CD4-positive, alpha-beta memory T cell (primary cell): Measurements from ENCODE around the gene SSX4B. TPM values are rescaled to one million over a fixed set of nuclear protein-coding genes. Genes with fewer than 3 reads are reported as not detected.
"Not testable (repeated sequence)": the region's sequence is repeated elsewhere in the genome, so short reads cannot be mapped to it uniquely, and the experiment has no call there.

Experiments used
- CTCF ChIA-PET: fragments of 350-600 bp; sonication (Branson Sonifier 250); formaldehyde crosslinking; loops from one replicate; lab custom pipeline; 2021; ENCODE audit warnings: inconsistent platforms; ENCODE audit not compliant: partially characterized antibody; lab: Charles Lee
- POLR2A ChIA-PET: fragments of 350-600 bp; sonication (Branson Sonifier 250); formaldehyde crosslinking; loops from one replicate; lab custom pipeline; 2021; ENCODE audit not compliant: partially characterized antibody; lab: Charles Lee
- DNase-seq, 5 donors: peaks; one replicate each; pipeline versions ENCODE4 v3.0.0 to v3.0.0-alpha.2; 2020 to 2022; ENCODE audit warnings: mixed read lengths in 1 of 5
- H3K27ac ChIP-seq: one replicate; pipeline ENCODE4 v1.7.0; 2013; ENCODE audit warnings: low read depth, low read length
- H3K27me3 ChIP-seq: 2 replicates; pipeline ENCODE4 v1.7.0; 2013; ENCODE audit warnings: mild to moderate bottlenecking, low read length, moderate library complexity; ENCODE audit not compliant: insufficient read depth
- H3K36me3 ChIP-seq: 2 replicates; pipeline ENCODE4 v1.7.0; 2013; ENCODE audit warnings: mild to moderate bottlenecking, low read length, moderate library complexity; ENCODE audit not compliant: insufficient read depth
- H3K4me1 ChIP-seq: 2 replicates; pipeline ENCODE4 v1.7.0; 2013; ENCODE audit warnings: mild to moderate bottlenecking, low read length, moderate library complexity; ENCODE audit not compliant: insufficient read depth
- H3K4me3 ChIP-seq, 2 donors: one replicate each; pipeline ENCODE4 v1.7.0; 2013; ENCODE audit warnings: low read length in 2 of 2, mild to moderate bottlenecking in 1 of 2
- H3K9me3 ChIP-seq, 2 donors: one replicate each; pipeline ENCODE4 v1.7.0; 2013; ENCODE audit warnings: low read length in 2 of 2, control low read depth in 1 of 2; ENCODE audit not compliant: control insufficient read depth in 1 of 2
- H3K27ac Mint-ChIP-seq, 7 donors: one replicate each; pipeline ENCODE4 v1.8.0; 2020 to 2021; ENCODE audit warnings: mixed read lengths in 7 of 7, mild to moderate bottlenecking in 6 of 7, inconsistent platforms in 3 of 7, moderate library complexity in 3 of 7
- H3K27me3 Mint-ChIP-seq, 2 donors: one replicate each; pipeline ENCODE4 v1.8.0; 2020 to 2021; ENCODE audit warnings: mixed read lengths in 2 of 2
- H3K36me3 Mint-ChIP-seq, 2 donors: one replicate each; pipeline ENCODE4 v1.8.0; 2020 to 2021; ENCODE audit warnings: mixed read lengths in 2 of 2, inconsistent platforms in 1 of 2, mild to moderate bottlenecking in 1 of 2
- H3K4me1 Mint-ChIP-seq, 4 donors: one replicate each; pipeline ENCODE4 v1.8.0; 2020 to 2021; ENCODE audit warnings: mixed read lengths in 4 of 4, mild to moderate bottlenecking in 1 of 4
- H3K4me3 Mint-ChIP-seq, 8 donors: one replicate each; pipeline ENCODE4 v1.8.0; 2020 to 2021; ENCODE audit warnings: mixed read lengths in 8 of 8, mild to moderate bottlenecking in 7 of 8, moderate library complexity in 6 of 8, inconsistent platforms in 3 of 8
- H3K9me3 Mint-ChIP-seq, 8 donors: one replicate each; pipeline ENCODE4 v1.8.0; 2020 to 2021; ENCODE audit warnings: mixed read lengths in 8 of 8, mild to moderate bottlenecking in 5 of 8, inconsistent platforms in 3 of 8, moderate library complexity in 1 of 8
- intact Hi-C: fragments of 100-400 bp; cut with micrococcal nuclease; formaldehyde crosslinking; loops from one replicate; pipeline ENCODE4 v1.15.1; 2023
- polyA plus RNA-seq, 2 donors: library from polyadenylated mRNA; unstranded; fragments of 300-500 nt; fragmentation: Illumina TruSeq; gene quantifications; one replicate each; pipeline ENCODE4 v1.2.3, GENCODE V29; 2021
- total RNA-seq, 2 experiments: library from RNA; stranded (reverse); gene quantifications; one replicate each; pipeline ENCODE4 v1.2.3, GENCODE V29; 2021

Gene SSX4B, protein sequence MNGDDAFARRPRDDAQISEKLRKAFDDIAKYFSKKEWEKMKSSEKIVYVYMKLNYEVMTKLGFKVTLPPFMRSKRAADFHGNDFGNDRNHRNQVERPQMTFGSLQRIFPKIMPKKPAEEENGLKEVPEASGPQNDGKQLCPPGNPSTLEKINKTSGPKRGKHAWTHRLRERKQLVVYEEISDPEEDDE
- total RNA-seq (not detected), polyA plus RNA-seq (not detected)

DNA sequence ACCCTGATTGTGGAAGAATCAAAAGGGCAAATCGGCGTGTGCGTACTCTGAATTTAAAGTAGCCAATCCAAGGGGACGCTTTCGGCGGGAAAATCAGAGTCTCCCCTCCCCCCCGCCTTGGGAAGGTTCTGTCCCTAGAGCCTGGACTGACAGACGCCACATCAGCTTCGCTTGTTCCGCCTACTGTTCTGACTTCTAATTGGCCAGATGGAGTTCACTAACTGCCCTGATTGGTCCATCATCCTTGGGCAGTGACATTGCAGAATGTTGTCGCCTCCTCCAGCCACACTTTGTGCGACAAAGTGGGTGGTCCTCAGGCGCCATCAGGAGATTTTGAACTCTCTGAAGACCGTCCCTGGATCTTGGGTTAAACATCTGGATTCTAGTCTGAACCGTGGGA is at the start of gene SSX4B:
SSX4B (minus strand) TSS at position 101 of the 400 bp plus-strand sequence. CDS start 588 bp downstream, outside the sequence.
- H3K4me1 ChIP-seq, H3K36me3 ChIP-seq, intact Hi-C loops, DNase-seq, CTCF ChIA-PET, H3K36me3 Mint-ChIP-seq, H3K27me3 ChIP-seq, H3K9me3 ChIP-seq, H3K27me3 Mint-ChIP-seq, H3K27ac Mint-ChIP-seq, H3K9me3 Mint-ChIP-seq, H3K4me3 Mint-ChIP-seq, H3K4me3 ChIP-seq, H3K4me1 Mint-ChIP-seq, POLR2A ChIA-PET, H3K27ac ChIP-seq: not testable (repeated sequence)

DNA sequence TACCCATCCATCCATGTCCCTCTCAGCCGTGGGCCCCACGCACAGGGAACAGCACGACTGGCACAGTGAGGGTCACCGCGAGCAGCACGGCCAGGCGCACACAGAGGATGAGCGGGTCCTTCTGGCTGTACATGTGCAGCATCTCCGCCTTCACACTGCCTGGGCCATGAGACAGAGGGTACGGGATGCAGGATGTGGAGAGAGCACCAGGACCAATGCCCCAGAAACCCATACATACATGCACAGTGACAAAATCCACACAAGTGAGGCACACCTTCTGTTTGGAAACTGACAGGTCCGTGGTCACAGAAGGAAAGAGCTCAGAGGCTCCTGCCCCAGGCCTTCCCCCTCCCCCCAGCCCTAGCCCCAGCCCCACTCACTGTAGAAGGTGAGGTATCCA is 48.8 kb upstream of the SSX4B start:
- H3K36me3 ChIP-seq = no peaks in the 10 kb centered on the region
- Mint-ChIP-seq H3K36me3 (peaks cover 25 to 30% of the 10 kb centered on the region in 2 donors), H3K4me3 (no peak overlapping the region), H3K9me3 (no peaks in the 10 kb centered on the region), H3K4me1 (peaks cover 5 to 11% (median 8%) of the 10 kb centered on the region in 4 donors), H3K27ac (no peak overlapping the region), H3K27me3 (no peaks in the 10 kb centered on the region)
- ChIA-PET POLR2A (no interaction called here), CTCF (no interaction called here)
- H3K9me3 ChIP-seq = no peaks in the 10 kb centered on the region
- H3K4me3 ChIP-seq = no peak overlapping the region
- H3K27ac ChIP-seq = no peak overlapping the region
- DNase-seq = no peak
- no peaks in the 10 kb centered on the region for H3K27me3 ChIP-seq
- intact Hi-C loops = no loop called here
- no peaks in the 10 kb centered on the region for H3K4me1 ChIP-seq

DNA sequence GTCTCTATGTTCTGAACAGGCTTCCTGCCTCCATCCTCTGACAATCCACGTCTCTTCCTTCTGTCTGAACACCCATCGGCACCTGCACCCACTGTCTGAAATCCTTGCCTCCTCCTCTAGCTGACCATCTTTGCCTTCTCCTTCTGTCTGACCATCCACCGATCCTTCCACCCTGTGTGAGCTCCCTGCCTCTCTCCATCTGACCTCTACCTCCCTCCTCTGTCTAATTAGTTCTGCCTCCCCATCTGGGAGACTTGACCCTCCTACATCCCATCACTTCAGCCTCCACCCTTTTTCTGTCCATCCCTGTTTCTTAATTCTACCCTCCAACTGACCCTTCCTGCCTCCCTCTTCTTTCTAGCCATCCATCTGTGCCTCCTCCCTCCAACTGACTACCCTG is 48.3 kb upstream of the SSX4B start:
- Histone ChIP-seq H3K27ac (no peak overlapping the region), H3K9me3 (no peaks in the 10 kb centered on the region), H3K27me3 (no peaks in the 10 kb centered on the region), H3K4me3 (no peak overlapping the region), H3K36me3 (no peaks in the 10 kb centered on the region), H3K4me1 (no peaks in the 10 kb centered on the region)
- Mint-ChIP-seq H3K4me3 (no peak overlapping the region), H3K27ac (peak overlapping the region in 3 of 7 donors; percentile 2 to 58 (median 12)), H3K9me3 (no peaks in the 10 kb centered on the region), H3K36me3 (peaks cover 19 to 27% of the 10 kb centered on the region in 2 donors), H3K4me1 (peaks cover 1 to 6% (median 4%) of the 10 kb centered on the region in 4 donors), H3K27me3 (no peaks in the 10 kb centered on the region)
- intact Hi-C loops = no loop called here
- ChIA-PET POLR2A (no interaction called here), CTCF (no interaction called here)
- no peak for DNase-seq

DNA sequence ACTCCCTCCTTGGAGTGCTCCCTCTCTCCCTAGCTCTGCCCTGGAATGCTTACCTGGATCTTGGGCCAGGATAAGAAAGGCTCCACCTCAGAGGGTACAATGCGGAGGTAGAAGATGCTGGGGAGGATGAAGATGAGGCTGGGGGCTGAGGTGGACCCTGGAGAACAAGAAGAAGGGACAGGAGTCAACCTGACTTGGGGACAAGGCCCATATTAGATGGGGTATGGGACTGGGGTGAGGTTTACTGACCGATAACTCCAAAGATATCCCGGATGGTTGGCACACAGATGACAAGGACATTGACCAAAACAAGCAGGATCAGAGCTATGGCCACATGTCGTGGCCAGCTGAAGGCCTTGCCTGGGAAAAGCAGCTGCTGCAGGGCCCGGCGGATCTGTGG is 47.7 kb upstream of the SSX4B start:
- H3K27ac Mint-ChIP-seq = no peak overlapping the region
- H3K4me1 ChIP-seq = no peaks in the 10 kb centered on the region
- intact Hi-C loops = no loop called here
- H3K4me1 Mint-ChIP-seq = peaks cover 0 to 5% (median 4%) of the 10 kb centered on the region in 4 donors
- peaks cover 17 to 27% of the 10 kb centered on the region in 2 donors for H3K36me3 Mint-ChIP-seq
- no peak overlapping the region for H3K4me3 Mint-ChIP-seq
- no peak for DNase-seq
- no peak overlapping the region for H3K27ac ChIP-seq
- CTCF ChIA-PET = no interaction called here
- no peaks in the 10 kb centered on the region for H3K27me3 Mint-ChIP-seq
- no peaks in the 10 kb centered on the region for H3K9me3 Mint-ChIP-seq
- POLR2A ChIA-PET = no interaction called here
- no peaks in the 10 kb centered on the region for H3K36me3 ChIP-seq
- no peaks in the 10 kb centered on the region for H3K9me3 ChIP-seq
- no peaks in the 10 kb centered on the region for H3K27me3 ChIP-seq
- H3K4me3 ChIP-seq = no peak overlapping the region

DNA sequence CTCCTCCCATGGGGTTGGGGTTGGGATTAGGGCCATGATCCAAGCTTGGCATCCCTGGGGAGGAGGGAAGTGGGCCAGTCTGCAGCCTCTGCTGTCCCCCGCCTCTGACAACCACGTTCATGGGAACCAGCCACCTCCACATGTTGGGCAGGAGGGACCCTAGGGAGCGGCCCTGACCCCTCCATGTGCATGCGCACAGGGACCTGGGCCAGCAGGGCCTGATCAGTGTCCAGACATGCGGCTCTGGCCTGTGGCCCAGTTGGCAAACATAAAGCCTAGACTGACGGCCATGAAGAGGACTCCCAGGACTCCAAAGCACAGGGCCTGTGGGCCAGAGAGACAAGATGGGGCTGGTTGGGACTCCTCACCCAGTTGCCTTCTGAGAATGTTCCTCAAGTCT is 47.0 kb upstream of the SSX4B start:
- intact Hi-C loops = no loop called here
- Histone ChIP-seq H3K27me3 (no peaks in the 10 kb centered on the region), H3K36me3 (no peaks in the 10 kb centered on the region), H3K4me1 (no peaks in the 10 kb centered on the region), H3K27ac (no peak overlapping the region), H3K4me3 (no peak overlapping the region), H3K9me3 (no peaks in the 10 kb centered on the region)
- peaks cover 10 to 23% of the 10 kb centered on the region in 2 donors for H3K36me3 Mint-ChIP-seq
- ChIA-PET CTCF (no interaction called here), POLR2A (no interaction called here)
- H3K4me3 Mint-ChIP-seq = no peak overlapping the region
- no peak for DNase-seq
- H3K4me1 Mint-ChIP-seq = no peaks in the 10 kb centered on the region
- no peaks in the 10 kb centered on the region for H3K27me3 Mint-ChIP-seq
- no peaks in the 10 kb centered on the region for H3K9me3 Mint-ChIP-seq
- no peak overlapping the region for H3K27ac Mint-ChIP-seq

DNA sequence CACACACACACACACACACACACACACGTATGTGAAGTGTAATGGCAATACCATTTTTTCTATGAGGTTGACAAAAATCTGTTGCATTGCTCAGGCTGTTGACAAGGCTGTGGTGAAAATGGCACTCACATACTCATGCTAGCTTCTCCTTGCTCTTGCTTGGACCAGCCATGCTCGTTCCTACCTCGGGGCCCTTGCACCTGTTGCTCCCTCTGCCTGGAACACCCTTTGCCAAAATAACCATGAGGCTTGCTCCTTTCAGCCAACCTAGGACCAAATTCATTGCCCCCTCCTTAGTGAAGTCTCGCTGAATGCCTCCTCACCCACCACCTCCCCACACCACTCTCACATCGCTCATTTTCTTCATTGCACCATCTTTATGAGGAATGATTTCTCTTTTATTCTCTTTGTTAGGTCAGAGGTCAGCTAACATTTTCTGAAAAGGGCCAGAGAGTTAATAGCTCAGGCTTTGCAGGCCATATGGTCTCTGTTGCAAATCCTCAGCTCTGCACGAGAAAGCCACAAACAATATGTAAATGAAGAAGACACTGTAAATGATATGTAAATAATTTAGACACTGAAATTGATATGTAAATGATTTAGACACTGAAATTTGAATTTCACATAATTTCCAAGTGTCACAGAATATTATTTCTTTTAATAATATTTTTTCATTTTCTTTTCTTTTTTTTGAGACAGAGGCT is 45.0 kb upstream of the SSX4B start:
- CTCF ChIA-PET = no interaction called here
- intact Hi-C loops = no loop called here
- H3K9me3 ChIP-seq = no peaks in the 10 kb centered on the region
- POLR2A ChIA-PET = interaction anchor here (0.7 kb wide), 1 partner anchor 9 kb away, joined by 4 read pairs; no protein-coding TSS in a partner anchor
- no peak for DNase-seq
- Mint-ChIP-seq H3K27ac (peak overlapping the region in 3 of 7 donors; percentile 13 to 73 (median 48)), H3K36me3 (peaks cover 10 to 19% of the 10 kb centered on the region in 2 donors), H3K4me3 (peak overlapping the region in 1 of 8 donors; percentile 45), H3K9me3 (no peaks in the 10 kb centered on the region), H3K4me1 (no peaks in the 10 kb centered on the region), H3K27me3 (no peaks in the 10 kb centered on the region)
- no peaks in the 10 kb centered on the region for H3K36me3 ChIP-seq
- H3K4me1 ChIP-seq = no peaks in the 10 kb centered on the region
- no peak overlapping the region for H3K4me3 ChIP-seq
- H3K27ac ChIP-seq = no peak overlapping the region
- H3K27me3 ChIP-seq = no peaks in the 10 kb centered on the region

DNA sequence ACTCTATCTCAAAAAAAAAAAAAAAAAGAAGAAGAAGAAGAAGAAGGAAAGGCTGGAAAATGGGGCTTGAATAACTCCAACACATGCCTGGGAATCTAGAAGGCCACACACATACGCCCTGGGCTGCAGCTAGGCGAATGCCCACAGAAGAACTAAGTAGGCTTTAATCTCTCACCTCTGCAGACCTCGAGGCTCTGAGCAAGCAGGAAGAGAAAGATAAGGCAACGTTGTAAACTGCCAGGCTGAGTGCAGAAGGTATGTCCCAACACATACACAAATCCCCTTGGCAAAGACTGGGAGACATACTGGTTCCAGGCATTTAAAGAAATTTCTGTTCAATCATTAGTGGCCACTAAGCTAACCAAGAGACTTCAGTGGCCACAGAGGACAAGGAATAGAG is 39.9 kb upstream of the SSX4B start:
- Mint-ChIP-seq H3K4me3 (no peak overlapping the region), H3K27me3 (no peaks in the 10 kb centered on the region), H3K9me3 (no peaks in the 10 kb centered on the region), H3K27ac (no peak overlapping the region), H3K36me3 (peaks cover 0 to 1% of the 10 kb centered on the region in 2 donors), H3K4me1 (no peaks in the 10 kb centered on the region)
- intact Hi-C loops = no loop called here
- POLR2A ChIA-PET = no interaction called here
- Histone ChIP-seq H3K27me3 (no peaks in the 10 kb centered on the region), H3K9me3 (no peaks in the 10 kb centered on the region), H3K4me1 (no peaks in the 10 kb centered on the region), H3K36me3 (no peaks in the 10 kb centered on the region), H3K27ac (no peak overlapping the region), H3K4me3 (no peak overlapping the region)
- DNase-seq = no peak
- CTCF ChIA-PET = no interaction called here
